Skin of body (tissue), 3 donors: ENCODE results near the gene BIRC3. TPM values are rescaled to one million over a fixed set of nuclear protein-coding genes. Genes with fewer than 3 reads are reported as not detected.
"Not testable (repeated sequence)": the region's sequence is repeated elsewhere in the genome, so short reads cannot be mapped to it uniquely, and the experiment has no call there.

Source experiments
- DNase-seq: peaks from one replicate; lab custom pipeline; 2025; lab: John Stamatoyannopoulos, UW
- small RNA-seq: library from RNA; depleted of rRNA; stranded (forward); fragments of <200 nt; gene quantifications from one replicate; pipeline ENCODE3, GENCODE V24; 2014; ENCODE audit warnings: low replicate concordance
- total RNA-seq: library from RNA; depleted of rRNA; stranded (reverse); fragments of >200 nt; gene quantifications from one replicate; pipeline ENCODE4 v1.2.3, GENCODE V29; 2014

Gene BIRC3
- total RNA-seq, 1 donor from 2014 or later: 7.6 TPM

DNA sequence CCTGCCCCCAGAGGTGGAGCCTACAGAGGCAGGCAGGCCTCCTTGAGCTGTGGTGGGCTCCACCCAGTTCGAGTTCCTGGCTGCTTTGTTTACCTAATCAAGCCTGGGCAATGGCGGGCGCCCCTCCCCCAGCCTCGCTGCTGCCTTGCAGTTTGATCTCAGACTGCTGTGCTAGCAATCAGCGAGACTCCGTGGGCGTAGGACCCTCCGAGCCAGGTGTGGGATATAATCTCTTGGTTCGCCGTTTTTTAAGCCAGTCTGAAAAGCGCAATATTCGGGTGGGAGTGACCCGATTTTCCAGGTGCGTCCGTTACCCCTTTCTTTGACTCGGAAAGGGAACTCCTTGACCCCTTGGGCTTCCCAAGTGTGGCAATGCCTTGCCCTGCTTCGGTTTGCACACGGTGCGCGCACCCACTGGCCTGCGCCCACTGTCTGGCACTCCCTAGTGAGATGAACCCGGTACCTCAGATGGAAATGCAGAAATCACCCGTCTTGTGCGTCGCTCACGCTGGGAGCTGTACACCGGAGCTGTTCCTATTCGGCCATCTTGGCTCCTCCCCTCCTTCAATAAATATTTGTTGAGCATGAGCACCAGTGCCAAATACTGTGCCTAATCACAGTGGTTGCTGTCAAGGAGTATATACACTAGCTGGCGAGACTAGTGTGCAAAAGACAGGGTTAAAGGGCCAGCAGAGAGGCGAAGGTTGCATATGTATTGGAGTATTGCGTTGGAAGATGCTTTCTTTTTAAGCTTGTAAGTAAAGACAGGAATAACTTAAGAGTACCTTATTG, 57.5 kb downstream of the BIRC3 start:
- not testable (repeated sequence) for DNase-seq

DNA sequence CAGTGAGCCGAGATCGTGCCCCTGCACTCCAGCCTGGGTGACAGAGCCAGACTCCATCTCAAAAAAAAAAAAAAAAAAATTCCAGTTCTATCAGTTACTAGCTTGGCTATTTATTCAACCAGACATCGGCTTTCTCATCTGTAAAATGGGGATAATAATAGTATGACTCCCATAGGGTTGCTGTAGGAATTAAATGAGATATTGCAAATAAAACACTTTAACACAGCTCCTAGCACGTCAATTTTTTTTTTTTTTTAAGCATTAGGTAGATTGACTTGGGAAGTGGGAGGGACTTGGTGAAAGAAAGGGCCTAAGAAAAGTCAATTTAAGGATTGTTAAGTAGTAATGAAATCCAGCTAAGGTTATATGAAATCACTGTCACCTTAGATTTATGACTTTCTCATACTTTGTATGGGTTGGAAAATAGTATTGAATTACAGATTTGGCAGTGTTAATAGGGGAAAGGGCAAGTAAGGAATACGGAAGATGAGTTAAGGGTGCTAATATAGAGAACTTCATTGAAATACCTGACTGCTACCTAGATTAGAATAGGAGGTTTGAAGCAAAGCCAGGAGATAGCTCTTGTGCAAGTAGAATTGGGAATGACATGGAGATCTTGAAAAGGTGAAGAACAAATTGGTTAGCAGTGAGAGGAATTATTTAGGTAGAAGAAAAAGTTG, 58.6 kb downstream of the BIRC3 start:
- no peak for DNase-seq

DNA sequence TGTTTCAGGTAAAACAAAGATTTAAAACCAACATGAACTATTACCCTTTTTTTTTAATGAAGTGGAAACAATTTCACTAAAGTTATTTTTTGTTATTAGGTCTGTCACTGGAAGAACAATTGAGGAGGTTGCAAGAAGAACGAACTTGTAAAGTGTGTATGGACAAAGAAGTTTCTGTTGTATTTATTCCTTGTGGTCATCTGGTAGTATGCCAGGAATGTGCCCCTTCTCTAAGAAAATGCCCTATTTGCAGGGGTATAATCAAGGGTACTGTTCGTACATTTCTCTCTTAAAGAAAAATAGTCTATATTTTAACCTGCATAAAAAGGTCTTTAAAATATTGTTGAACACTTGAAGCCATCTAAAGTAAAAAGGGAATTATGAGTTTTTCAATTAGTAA, 60.6 kb downstream of the BIRC3 start:
- no peak for DNase-seq

DNA sequence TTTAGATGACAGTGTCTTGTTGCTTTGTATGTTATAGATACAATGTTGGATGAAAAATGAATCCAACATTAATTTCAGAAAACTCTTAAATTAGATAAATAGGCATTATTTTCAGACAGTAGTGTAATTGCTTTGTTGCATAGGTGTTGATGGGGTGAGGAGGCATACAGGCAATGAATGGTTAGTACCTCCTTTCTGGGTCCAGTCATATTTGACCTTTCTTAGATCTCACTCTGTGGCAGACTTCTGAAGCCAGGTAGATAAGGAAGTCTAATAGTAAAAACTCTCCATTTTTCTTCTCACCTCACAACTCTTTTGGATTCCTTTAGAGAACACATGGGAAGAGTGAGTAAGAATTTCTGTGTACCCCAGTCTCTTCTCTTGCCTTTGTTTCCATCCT, 61.5 kb downstream of the BIRC3 start:
- DNase-seq: no peak

DNA sequence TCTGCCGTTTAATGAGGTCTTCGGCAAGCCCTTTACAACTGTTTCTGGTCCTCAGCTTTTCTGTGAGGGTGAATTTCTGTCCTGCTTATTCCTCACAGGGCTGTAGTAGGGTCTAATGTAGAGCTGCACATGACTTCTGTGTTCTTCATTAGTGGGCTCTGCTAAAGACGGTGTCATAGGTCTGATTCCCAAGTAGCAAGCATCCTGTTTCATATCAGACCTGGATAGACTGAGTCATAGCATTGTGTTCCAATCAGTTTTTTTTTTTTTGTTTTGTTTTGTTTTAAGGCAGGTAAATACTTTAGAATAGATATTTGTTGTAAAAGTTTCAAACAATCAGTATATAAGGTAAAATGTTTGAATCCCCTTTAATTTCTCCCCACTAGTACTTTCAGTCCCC, 65.1 kb downstream of the BIRC3 start:
- DNase-seq: no peak

DNA sequence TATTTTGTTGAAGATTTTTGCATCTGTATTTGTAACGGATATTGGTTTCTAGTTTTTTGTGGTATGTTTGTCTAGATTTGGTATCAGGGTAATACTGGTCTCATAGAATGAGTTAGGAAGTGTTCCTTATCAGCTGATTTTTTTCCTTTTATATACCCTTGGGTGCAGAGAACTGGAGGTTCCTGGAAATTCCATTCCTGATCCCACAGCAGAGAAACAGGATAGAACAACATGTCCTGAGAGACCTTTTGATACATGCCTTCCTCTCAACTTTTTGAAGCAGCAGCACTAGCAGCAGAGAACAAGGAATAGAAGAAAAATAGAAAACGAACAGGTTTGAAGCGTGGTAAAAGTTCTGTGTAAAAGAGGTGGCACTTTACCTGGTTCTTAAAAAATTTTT, 66.6 kb downstream of the BIRC3 start:
- no peak for DNase-seq

DNA sequence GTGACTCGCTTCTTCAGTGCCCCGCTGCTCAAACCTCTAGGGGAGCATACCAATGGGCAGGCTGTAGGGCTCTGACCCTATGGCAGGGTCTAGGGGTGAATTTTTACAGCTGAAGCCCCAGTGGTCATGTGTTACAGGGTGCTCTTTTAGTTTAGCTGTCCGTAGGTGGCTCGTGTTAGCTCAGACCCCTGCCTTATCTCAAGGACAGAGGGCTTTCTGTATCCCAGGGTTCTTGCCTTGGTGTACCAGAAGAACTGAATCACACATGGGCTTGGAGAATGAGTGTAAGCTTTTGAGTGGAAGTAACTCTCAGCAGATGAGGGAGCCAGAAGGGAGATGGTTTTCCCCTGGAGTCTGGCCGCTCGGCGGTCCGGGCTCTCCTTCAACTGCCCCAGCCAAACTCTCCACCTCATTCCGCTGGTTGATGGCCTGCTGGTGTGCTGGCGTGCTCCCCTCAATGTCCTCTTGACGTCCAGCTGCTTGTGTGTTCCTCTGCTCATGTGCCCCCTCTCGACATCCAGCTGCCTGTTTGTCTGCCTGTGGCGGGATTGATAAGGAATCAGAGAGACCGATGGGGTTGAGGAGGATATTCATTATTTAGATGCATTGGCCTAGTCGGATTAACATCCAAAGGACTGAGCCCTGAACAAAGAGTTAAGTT, 67.3 kb downstream of the BIRC3 start:
- DNase-seq: no peak

DNA sequence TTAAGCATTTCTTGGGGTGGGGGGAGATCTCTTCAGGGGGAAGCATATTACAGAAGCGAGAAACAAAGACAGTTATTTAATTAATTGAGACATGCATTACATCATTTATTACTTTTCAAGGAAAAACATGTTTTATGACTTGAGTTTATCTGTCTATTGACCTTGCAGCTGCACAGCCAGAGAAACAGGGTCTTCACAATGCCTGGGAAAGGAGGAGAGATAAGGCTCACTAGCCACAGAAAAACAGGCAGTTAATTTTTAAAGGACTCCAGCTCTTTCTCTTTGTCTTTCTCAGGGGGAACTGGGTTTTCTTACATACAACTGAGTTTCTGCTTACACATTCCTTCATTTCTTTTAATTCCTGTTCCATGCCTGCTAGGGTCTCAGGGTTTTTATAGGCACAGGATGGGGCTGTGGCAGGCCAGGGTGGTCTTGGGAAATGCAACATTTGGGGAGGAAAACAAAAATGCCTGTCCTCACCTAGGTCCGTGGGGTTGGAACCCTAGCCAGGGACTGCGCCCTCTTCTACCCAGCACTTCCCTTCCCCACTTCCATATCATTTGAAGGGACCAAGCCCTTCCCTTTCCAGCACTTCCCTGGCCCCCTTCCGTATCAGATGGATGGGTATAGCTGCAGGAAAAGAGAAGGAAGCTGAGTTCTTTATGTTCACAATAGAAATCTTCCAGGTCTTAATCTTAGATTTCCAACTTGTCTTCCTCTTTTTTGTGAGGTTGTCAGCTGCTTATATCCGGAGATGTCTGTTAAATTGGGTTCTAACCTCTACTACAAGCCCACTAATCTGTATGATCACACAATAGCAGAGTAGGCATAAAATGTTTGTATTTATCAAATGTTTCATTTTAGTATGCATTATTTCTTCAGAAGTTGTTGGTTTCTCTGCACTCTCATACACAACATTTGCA, 68.1 kb downstream of the BIRC3 start:
- DNase-seq: no peak

DNA sequence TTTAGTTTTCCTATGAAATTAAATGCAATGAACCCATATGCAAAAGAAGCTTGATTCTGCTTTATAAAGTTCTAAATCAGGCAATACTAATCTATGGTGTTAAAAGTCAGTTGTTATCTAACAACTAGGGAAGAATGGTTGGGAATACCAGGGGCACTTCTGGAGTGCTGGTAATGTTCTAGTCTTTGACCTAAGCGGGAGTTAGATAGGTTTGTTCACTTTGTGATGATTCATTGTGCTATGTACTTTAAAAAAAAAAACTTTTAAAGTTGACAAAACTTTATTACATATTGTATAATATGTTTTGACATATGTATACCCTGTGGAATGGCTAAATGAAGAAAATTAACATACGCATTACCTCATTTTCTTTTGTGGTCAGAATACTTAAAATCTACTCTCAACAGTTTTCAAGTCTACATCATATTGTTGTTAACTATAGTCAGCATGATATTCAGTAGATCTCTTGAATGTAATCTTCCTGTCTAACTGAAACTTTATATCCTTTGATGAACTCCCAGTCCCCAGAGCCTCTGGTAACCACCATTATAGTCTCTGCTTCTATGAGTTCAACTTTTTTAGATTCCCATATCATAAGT, 69.0 kb downstream of the BIRC3 start:
- DNase-seq: no peak

DNA sequence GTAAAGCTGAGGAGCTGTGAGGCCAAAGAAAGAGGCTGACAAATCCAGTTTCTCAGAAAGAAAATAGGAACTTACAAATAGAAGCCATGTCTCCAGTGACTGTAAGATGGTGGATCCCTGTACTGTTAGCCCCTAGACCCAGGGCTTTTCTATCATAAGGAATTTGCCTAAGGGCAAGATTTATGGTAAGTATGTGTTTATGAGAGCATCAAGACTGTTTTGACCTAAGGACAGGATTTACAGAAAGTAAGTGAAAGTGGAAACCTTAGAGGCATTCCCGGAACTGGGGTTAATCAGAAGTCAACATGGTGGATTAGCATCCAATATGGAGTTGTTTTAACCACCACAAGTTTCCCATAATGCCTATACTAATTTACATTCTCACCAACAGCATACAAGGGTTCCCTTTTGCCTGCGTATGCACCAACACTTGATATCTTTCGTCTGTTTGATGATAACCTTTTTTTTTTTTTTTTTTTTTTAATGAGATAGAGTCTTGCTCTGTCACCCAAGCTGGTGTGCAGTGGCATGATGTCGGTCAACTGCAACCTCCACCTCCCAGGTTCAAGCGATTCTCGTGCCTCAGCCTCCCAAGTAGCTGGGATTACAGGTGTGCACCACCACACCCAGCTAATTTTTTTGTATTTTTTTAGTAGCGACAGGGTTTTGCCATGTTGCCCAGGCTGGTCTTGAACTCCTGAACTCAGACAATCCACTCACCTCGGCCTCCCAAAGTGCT, 69.9 kb downstream of the BIRC3 start:
- no peak for DNase-seq

Small RNAs within 50 kb of the gene (small RNA-seq; reads per million reads assigned to genes)
- gene AP000942.3 (not detected), gene AP000942.4 (not detected), gene RNU6-952P (not detected)

Other genes with a start within 250 kb of the BIRC3 start
- 117 TPM for gene YAP1, start 207.0 kb upstream of the BIRC3 start, total RNA-seq
- gene BIRC2, start 29.7 kb downstream of the BIRC3 start, total RNA-seq: 66.5 TPM
- gene TMEM123, start 135.3 kb downstream of the BIRC3 start, total RNA-seq: 117 TPM
- 3.6 TPM for gene MMP7, start 213.3 kb downstream of the BIRC3 start, total RNA-seq